ENCODE data around the gene RBMS1. TPM values are rescaled to one million over a fixed set of nuclear protein-coding genes. Genes with fewer than 3 reads are reported as not detected.

Gene RBMS1
- total RNA-seq, 1 donor from 2014 or later, result 58.2 TPM

- intact Hi-C loops (cut with DNase I), result no loop called here
- DNase-seq (ENCODE audit: missing footprints) (no peak), ATAC-seq (no peak)
Observed at GRCh38 chr2:160362018-160362417, 131.6 kb downstream of the RBMS1 start.

- ATAC-seq (no peak), DNase-seq (ENCODE audit: missing footprints) (no peak)
- intact Hi-C loops (cut with DNase I), result no loop called here
Observed at GRCh38 chr2:160360089-160360757, 133.4 kb downstream of the RBMS1 start.

- DNase-seq (ENCODE audit: missing footprints) (no peak), ATAC-seq (no peak)
- intact Hi-C loops (cut with DNase I), result no loop called here
Observed at GRCh38 chr2:160358046-160358445, 135.6 kb downstream of the RBMS1 start.

- intact Hi-C loops (cut with DNase I), result no loop called here
- no peak for ATAC-seq
- no peak for DNase-seq (ENCODE audit: missing footprints)
Observed at GRCh38 chr2:160356485-160356884, 137.1 kb downstream of the RBMS1 start.

- ATAC-seq, result no peak
- intact Hi-C loops (cut with DNase I), result no loop called here
Observed at GRCh38 chr2:160355080-160355479, 138.5 kb downstream of the RBMS1 start.

GRCh38 chr2:160354677-160355076 lies 138.9 kb downstream of the RBMS1 start:
- intact Hi-C loops (cut with DNase I), result no loop called here
- DNase-seq (ENCODE audit: missing footprints) (no peak), ATAC-seq (no peak)

More at GRCh38 chr2:160355080-160355479, 138.5 kb downstream of the RBMS1 start:
- DNase-seq (ENCODE audit: missing footprints), result no peak

- DNase-seq (ENCODE audit: missing footprints) (no peak), ATAC-seq (no peak)
- intact Hi-C loops (cut with DNase I), result no loop called here
Observed at GRCh38 chr2:160353813-160354212, 139.8 kb downstream of the RBMS1 start.

GRCh38 chr2:160353166-160353565 lies 140.4 kb downstream of the RBMS1 start:
- DNase-seq (ENCODE audit: missing footprints), result no peak
- intact Hi-C loops (cut with DNase I), result no loop called here
- ATAC-seq, result no peak

- no peak for DNase-seq (ENCODE audit: missing footprints)
- intact Hi-C loops (cut with DNase I), result no loop called here
- no peak for ATAC-seq
Observed at GRCh38 chr2:160352500-160352899, 141.1 kb downstream of the RBMS1 start.

- DNase-seq (ENCODE audit: missing footprints), result no peak
- ATAC-seq, result no peak
- intact Hi-C loops (cut with DNase I), result no loop called here
Observed at GRCh38 chr2:160351956-160352355, 141.7 kb downstream of the RBMS1 start.

- no peak for DNase-seq (ENCODE audit: missing footprints)
- intact Hi-C loops (cut with DNase I), result no loop called here
- no peak for ATAC-seq
Observed at GRCh38 chr2:160349306-160349705, 144.3 kb downstream of the RBMS1 start.

GRCh38 chr2:160347269-160347863 lies 146.2 kb downstream of the RBMS1 start:
- ATAC-seq, result no peak
- no peak for DNase-seq (ENCODE audit: missing footprints)
- intact Hi-C loops (cut with DNase I), result no loop called here

GRCh38 chr2:160345071-160345764 lies 148.4 kb downstream of the RBMS1 start:
- ATAC-seq, result no peak
- no peak for DNase-seq (ENCODE audit: missing footprints)
- intact Hi-C loops (cut with DNase I), result no loop called here

- no peak for ATAC-seq
- DNase-seq (ENCODE audit: missing footprints), result no peak
- intact Hi-C loops (cut with DNase I), result no loop called here
Observed at GRCh38 chr2:160343404-160343803, 150.2 kb downstream of the RBMS1 start.

GRCh38 chr2:160339726-160340125 lies 153.9 kb downstream of the RBMS1 start:
- intact Hi-C loops (cut with DNase I), result no loop called here
- ATAC-seq (no peak), DNase-seq (ENCODE audit: missing footprints) (no peak)

- ATAC-seq, result peak; percentile 83
- peak; percentile 67 for DNase-seq (ENCODE audit: missing footprints)
- intact Hi-C loops (cut with DNase I), result no loop called here
Observed at GRCh38 chr2:160338901-160339685, 154.5 kb downstream of the RBMS1 start.

GRCh38 chr2:160337728-160338127 lies 155.9 kb downstream of the RBMS1 start:
- intact Hi-C loops (cut with DNase I), result no loop called here
- DNase-seq (ENCODE audit: missing footprints) (no peak), ATAC-seq (no peak)

GRCh38 chr2:160336635-160337034 lies 157.0 kb downstream of the RBMS1 start:
- ATAC-seq (no peak), DNase-seq (ENCODE audit: missing footprints) (no peak)
- intact Hi-C loops (cut with DNase I), result no loop called here

- no peak for ATAC-seq
- DNase-seq (ENCODE audit: missing footprints), result no peak
- intact Hi-C loops (cut with DNase I), result no loop called here
Observed at GRCh38 chr2:160336105-160336504, 157.5 kb downstream of the RBMS1 start.

All from Right ventricle myocardium inferior (tissue), 1 donor.